ENCODE measurements around the gene LAMTOR2. TPM values are rescaled to one million over a fixed set of nuclear protein-coding genes. Genes with fewer than 3 reads are reported as not detected.
"Not testable (repeated sequence)": the region's sequence is repeated elsewhere in the genome, so short reads cannot be mapped to it uniquely, and the experiment has no call there.

LAMTOR2 gene
- 72.6 and 92.1 TPM in 2 replicates for total RNA-seq

DNA sequence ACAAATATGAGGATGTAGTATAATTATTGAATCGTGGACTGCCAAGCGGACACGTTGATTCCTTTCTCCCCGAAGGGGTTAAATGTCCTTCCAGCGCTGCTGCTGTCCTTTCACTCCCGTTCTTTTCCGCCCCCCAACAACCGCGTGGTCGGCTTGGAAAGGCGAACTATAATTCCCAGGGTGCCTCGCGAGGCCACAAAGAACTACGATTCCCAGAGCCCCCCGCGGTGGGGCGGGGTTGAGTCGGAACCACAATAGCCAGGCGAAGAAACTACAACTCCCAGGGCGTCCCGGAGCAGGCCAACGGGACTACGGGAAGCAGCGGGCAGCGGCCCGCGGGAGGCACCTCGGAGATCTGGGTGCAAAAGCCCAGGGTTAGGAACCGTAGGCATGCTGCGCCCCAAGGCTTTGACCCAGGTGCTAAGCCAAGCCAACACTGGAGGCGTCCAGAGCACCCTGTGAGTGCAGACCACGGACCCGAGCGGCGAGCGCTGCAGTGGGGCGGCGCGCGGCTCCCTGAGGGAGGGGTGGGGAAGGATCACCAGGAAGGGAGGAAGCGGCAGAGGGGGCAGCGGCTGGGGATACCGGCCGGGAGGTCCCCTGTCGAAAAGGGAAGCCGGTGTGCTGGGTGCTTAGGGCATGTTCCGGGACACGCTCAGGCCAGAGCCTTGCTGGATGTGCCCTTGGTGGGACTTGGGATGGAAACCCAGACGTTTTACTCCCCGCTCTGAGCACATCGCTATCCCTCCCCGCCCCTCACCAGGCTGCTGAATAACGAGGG is at the start of gene LAMTOR2:
Gene LAMTOR2, plus strand, starts transcription at position 283 of the 781 bp plus-strand sequence. Its CDS starts 108 bp downstream, at position 391.
- DNase-seq (ENCODE audit: low read depth, low spot score), result peak; percentile 83

DNA sequence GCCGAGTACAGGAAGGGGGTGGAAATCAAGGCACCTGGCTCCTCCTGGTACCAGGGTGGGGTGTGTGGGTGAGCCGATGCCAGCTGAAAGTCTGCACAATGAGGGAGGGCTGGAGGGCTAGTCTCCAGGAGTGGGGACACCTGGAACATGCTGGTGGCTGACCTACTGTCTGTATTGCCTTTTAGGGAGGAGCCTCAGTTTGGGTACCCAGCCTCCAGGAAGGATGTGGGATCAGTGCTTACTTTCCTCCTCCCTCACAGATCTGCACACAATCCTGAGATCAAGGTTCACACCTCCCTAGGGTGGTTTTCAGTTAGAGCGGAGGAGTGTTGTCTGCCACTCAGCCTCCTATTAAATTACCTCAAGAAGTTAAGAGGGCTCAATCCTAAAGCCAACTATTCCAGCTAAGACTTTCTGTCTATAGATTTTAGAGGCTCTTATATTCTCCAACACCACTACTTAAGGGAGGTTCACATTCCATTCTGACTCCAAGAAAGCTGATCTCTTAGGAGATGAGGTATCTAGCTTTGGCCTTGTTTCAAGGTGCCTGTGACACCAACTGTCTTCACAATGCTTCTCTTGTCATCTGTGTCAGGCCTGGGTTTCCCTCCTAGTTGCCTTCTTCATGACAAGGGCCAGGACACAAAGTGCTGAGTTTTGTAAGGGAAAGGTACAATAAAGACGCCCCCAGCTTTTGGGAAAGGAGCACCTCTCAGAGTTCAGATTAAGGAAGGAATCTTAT is 49.6 kb upstream of the LAMTOR2 start:
- DNase-seq (ENCODE audit: low read depth, low spot score), result no peak

DNA sequence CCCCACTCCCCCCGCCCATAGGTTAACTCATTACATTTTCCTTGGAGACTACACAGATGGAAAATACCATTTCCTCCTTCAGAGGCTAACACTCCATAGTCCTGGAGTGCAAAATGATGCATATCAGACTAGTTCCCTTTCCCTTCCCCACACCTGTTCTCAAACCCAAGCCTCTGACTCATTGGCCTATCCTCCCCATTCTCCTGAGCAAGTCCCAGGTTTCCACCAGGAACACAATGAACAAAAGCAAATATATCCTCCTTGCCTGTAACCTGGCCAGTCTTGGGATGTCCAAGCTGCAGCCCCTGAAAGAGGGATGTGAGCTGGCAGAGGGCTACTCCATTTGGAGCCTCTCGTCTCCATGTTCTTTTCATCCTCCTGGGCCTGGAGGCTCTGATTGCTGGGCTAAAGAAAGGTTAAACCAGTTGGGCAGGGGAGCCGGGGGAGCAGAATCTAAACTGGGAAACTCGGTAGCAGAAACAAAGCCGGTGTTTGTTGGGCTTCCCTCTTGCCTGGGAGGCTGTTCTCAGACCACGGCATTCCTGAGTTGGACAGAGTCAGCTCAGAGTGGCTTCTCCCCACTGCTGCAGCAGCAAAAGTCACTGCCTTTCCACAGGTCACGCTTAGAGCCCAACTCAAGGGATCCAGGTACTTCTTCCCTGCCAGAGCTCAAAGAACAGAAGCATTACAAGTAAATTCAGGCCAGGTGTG is 47.8 kb upstream of the LAMTOR2 start:
- DNase-seq (ENCODE audit: low read depth, low spot score), result no peak

DNA sequence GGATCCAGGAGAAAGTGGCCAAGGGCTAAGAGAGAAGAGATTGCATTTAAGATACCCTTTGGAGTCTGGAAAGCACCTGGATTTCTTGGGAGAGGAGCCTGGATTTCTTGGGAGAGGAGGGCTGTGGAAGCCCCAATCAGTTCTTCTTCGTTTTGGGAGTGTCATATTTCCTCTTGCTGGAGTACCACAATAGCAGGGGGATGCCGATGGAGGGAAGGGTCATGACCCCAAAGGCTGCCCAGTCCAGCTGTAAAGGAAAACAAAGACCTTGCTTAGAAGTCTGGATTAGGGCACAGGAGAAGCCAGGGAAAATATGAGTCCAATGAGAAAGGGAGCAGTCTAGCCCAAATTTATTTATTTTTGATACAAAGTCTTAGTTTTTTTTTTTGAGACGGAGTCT is 45.2 kb upstream of the LAMTOR2 start:
- no peak for DNase-seq (ENCODE audit: low read depth, low spot score)

DNA sequence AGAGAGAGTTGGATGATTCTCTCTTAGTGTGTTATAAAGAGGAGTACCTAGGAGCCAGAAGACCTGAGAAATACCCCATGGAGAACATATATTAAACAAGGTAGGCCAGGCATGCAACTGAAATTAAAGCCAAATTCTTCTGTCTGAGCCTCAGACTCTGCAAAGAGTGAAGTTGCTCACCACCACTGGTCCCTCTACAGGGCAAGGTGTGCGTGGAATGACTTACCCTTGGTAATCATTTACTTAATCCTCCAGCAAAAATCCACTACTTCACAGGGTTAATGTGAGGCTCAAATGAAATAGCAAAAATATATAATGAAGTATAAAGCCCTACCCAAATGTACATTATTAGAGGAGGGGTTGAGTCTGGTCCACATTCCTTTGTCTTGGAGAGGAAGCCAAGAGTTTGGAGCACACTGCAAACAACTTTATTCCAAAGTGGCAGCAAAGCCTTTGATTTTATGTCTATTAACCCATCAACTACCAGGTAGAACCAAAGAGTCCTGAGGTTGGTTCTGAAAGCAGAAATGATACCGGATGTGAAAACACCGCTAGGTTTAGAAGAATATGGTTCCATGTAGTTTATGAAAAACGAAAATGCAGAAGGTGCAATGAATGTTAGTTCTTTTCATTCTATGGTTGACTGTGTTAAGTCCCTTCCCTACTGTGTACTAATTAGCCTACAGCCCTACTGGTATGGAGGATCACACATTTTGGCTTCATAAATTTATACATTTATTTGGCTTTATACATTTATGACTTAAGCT is 42.3 kb upstream of the LAMTOR2 start:
- DNase-seq (ENCODE audit: low read depth, low spot score), result no peak

DNA sequence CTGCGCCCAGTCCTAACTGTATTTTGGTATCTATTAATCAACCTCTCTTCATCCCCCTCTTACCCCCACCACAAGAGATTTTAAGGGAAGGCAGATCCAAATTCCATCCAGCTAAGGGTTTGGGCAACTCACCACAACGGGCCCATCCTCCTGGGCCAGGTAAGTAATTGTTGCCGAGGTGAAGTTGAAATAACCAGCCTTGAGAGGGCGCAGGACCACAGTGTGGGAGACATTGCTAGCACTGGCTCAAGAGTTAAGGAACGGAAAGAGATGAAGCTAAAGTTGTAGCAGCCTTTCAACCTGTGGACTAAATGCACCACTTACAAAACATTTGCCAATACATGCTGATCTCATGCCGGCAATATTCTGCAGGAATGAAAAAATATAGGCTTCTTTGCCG is 39.8 kb upstream of the LAMTOR2 start:
- no peak for DNase-seq (ENCODE audit: low read depth, low spot score)

DNA sequence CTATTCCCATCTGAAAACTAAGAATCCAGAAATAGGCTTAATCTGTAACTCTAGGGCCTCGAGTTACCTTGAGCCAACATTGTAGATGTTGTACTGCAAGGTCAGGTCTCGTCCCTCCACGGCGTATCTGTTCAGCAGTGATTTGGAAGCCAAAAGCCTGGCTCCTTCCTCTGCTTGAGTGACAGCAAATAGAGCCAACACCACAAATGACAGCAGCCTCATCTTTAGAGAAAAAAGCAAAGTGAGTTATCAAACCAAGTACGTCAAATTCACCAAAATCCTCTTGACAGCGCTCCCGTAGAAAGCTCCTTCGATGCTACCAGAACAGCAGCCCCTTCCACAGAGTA is 34.7 kb upstream of the LAMTOR2 start:
- DNase-seq (ENCODE audit: low read depth, low spot score), result no peak

DNA sequence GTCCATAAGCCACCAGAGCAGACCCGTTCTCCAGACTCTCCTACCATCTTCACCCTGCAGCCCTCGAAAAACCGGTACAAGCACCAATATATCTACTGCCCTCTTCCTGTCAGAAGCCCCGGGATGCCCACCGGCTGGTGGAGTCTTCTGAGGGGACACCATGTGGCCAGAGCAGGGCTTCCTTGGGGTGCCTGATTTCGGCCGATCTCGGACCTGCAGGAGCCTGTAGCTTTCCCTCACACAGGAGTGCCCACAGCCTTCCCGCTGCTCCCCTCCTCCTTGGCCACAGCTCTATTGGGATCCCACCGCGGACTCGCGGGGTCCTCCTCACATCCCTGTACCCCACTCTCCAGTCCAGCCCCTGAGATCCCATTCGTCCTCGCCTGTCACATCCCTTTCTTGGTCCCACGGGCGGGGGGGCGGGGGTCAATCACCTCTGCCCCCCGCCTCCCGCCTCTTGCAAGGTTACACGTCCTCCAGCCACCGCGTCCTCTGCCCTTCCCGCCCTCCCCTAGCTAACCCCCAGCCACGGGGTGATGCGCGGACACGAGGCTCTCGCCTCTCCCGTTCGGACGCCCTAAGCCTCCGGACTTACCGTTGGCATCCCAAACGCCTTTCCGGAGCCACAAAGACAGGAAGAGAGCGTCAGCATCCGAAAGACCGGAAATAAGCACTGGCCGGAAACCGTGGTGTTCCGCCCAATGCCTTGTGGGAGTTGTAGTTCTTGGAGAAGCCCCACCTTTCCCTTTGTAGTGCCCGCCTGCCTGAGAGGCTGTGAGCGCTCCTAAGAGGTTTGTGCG is 34.1 kb upstream of the LAMTOR2 start, which contains the start of gene SSR2:
Gene SSR2, minus strand, starts transcription at position 659 of the 800 bp plus-strand sequence. CDS start 784 bp downstream, outside the sequence.
- DNase-seq (ENCODE audit: low read depth, low spot score), result peak; percentile 88

DNA sequence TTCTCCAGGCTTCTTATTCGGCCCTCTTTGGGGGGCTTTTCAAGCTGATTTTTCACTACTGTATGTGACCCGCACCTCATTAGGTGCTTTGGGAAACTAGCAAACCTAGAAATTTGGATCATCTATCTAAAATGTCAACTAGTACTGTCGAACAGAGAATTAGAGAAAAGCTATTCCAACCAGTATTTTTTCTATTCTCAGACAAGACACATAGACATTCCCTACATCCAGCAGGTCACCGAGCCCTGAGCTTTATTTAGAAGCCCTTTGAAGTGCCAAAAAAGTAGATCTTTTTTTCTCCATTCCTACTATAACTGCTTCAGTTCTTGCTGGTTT is 33.5 kb upstream of the LAMTOR2 start:
- no peak for DNase-seq (ENCODE audit: low read depth, low spot score)

DNA sequence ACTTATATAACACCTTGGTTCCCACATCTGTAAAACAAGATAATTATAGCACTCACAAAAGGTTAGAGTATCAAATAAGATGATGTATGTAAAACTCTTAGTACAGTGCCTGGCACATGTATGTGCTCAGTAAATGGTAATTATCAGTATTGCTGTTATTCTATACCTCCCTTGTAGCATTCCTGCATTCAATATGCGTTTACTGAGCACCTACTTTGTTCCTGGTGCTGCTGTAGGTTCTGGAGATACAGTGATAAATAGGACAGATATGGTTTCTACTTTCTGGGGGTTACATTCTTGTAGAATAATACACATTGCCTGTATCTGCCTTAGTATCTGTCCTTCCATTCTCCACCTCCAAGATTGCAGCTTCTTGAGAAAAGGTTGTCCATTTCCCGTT is 32.6 kb upstream of the LAMTOR2 start:
- no peak for DNase-seq (ENCODE audit: low read depth, low spot score)

DNA sequence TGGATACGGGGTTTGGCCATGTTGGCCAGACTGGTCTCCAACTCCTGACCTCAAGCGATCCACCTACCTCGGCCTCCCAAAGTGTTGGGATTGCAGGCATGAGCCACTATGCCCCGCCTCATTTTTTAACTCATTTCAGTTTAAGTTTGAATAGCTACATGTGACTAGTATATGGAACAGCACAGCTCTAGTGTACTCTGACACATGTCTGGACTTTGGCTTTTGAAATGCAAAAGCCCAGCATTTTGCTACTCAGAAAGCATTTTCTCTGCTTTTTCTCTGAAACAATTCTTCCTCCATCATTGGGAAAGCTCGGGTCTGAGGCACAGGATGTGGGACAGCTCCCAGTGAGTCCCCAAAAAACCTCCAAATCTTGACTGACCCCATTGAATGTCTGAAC is 29.8 kb upstream of the LAMTOR2 start:
- no peak for DNase-seq (ENCODE audit: low read depth, low spot score)

DNA sequence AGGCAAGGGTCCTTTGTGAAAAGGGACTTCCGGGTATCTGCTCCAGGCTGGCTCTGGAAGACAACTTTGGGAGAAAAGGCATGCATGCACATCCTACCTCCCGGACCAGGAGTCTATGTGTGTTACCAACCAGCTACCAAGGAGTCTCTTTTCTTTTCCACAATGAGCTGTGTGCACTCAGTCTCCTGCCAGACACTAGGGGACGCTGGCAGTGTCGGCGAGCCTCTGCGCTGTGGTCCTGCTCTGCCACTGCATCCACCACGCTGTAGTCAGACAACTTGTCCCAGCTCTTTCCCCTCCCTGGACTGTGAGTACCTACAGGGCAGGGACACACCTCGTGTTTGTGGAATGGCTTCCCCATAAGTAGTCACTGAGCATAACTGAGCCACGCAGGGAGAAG is 28.7 kb upstream of the LAMTOR2 start:
- peak; percentile 26 for DNase-seq (ENCODE audit: low read depth, low spot score)

DNA sequence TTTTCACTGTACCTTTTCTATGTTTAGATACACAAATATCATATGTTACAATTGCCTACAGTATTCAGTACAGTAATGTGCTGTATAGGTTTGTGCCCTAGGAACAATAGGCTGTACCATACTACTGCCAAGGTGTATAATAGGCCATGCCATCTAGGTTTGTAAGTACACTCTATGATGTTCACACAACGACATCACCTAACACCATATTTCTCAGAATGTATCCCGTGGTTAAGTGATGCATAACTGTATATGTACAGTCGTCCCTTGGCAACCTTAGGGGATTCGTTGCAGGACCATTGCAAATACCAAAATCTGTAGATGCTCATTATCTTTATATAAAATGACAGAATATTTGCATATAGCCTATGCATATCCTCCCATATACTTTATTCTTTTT is 28.0 kb upstream of the LAMTOR2 start:
- DNase-seq (ENCODE audit: low read depth, low spot score), result no peak

DNA sequence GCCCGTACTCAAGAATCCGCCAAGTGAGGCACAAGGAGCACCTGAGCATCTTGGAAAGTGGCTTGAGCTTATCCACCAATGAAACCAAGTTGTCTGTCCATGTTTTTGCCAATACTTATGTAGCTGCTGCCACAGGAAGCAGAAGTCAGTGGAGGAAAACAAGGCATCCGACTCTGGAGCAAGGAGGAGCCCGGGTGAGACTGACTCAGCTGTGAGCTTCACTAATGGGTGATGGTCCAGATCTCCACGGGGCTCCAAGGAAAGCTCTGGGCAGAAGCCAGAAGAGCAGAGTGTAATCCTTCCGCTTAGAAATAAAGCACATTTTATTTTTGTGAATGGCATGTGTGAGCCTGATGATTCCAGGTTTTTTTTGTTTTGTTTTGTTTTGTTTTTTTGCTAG is 21.6 kb upstream of the LAMTOR2 start:
- DNase-seq (ENCODE audit: low read depth, low spot score), result no peak

DNA sequence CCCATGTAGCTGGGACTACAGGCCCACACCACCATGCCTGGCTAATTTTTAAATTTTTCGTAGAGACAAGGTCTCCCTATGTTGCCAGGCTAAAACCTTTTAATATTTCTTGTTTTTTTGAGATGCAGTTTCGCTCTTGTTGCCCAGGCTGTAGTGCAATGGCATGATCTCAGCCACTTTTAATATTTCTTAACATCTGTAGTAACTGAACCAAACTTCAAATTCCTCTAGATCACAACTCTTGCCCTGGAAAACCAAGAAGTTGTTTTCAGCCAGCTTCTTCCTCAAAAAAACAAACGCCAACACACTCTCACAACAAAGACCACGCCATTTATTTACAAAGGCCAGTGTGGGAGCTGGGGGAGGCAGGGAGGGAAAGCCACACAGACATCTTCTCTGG is 19.6 kb upstream of the LAMTOR2 start:
- DNase-seq (ENCODE audit: low read depth, low spot score), result not testable (repeated sequence)

DNA sequence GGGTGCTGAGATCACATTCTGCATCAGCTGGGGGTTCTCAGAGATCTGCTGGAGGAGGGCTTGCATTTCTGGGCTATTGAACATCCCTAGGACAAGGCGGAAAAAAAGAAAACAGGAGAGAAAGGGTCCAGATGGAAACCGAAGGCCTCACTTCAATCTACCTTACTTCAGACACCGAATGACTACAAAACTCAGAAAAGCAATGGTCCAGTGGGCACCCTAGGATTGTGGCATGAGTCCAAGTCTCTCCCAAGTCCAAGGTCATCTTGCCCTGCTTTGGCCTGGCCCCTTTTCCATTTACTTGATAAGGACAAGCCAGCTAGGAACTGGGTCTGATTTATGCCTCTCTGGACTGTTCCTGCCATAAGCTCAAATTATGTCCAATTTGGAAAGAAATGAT is 11.8 kb upstream of the LAMTOR2 start:
- DNase-seq (ENCODE audit: low read depth, low spot score), result no peak

DNA sequence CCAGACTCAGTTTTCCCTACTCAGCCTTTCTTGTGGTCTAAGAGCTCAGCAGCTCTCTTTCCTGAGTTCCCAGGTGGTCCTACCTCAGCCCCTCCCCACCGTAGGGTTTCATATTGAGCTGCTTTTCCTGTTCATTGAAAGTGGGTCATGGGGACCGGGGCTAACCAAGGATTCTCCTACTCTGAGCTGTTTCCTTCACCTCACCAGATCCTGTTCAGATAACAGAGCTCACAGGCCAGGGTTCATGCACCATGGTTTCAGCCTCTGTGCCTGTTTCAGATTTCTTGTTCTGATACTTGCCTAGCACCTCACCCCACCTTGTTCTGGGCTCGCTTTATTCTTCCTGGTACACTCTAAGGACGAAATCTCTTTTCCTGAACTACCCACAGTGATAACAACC is 9.5 kb upstream of the LAMTOR2 start:
- DNase-seq (ENCODE audit: low read depth, low spot score), result no peak

DNA sequence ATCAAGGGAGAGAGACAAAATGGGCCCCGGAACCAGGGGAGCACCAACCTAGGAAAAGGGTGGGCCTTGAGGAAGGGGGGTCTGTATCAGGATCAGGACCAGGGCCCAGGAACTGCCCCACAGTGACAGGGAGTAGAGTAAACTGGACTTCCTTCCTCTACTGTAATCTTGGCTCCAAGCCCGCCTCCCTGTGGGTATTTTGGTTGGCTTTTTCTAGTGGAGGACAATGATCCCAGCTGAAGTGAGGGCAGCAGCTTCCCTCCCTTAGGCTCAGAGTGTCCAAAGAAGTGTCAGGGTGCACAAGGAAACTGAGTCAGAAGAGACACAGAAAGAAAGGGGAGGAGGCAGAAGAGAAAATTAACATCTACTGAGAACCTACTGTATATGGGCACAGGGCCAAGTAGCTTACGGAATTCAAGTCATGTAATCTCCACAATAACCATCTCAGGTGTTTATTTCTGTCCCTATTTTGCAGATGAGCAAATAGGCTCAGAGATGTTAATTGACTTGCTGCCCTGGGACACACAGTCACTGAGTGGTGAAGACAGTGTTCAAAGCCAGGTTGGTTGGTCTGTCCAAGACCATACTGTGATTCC is 5.8 kb upstream of the LAMTOR2 start:
- DNase-seq (ENCODE audit: low read depth, low spot score), result no peak

DNA sequence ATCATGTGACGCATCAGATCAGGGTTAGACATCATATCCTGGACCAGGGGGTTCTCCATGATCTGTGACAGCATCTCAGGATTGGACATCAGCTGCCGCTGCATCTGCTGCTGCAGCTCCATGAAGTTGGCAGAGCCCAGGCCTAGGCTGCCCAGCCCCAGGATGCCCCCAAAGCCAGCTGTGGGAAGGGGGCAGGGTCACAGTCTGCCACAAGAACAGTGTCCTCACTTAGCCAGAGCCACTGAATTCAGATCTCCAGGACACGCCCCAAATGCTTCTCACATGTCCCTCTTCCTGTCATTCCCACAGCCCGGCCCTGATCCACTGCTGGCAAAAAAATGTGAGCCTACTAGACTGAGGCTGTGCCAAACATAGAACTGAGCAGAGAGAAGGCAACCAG is 4.2 kb upstream of the LAMTOR2 start:
- DNase-seq (ENCODE audit: low read depth, low spot score), result no peak

DNA sequence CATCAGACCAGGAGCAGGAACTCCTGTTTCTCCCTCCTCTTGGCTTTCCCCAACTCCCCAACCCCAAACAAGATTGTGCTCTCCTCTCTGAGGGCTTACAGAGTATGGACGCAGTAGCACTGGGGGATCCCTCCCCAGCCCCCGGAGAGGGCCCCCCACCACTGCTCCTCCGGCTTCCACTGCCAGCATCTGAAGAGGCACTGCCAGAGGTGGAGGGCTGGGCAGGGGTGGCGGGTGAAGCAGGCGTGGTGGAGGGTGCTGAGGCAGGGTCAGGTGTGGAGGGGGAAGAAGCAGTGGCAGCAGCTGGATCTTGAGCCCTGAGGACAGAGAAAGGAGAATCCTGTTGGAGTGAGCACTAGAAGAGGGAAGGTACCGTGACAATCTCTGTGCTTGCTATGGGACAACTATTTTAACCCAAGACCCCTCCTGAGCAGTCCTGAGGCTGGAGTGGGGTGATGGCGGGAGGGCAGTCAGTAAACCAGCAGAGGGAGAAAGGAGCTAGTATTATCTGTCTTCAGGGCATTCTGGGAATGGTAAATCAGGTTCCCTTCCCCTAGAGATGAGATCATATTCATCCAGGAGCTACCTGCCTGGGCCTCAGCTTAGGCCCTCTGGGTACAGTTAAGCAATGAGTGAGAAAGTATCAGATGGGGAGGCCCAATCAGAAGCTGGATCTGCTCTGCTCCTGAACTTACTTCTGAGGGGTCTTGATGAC is 3.4 kb upstream of the LAMTOR2 start:
- no peak for DNase-seq (ENCODE audit: low read depth, low spot score)

All from pulmonary artery endothelial cell (primary cell).